Stimulated activated CD4-positive, alpha-beta T cell treated with anti-CD3 and anti-CD28 coated beads, Interleukin-2, amount 100 ng/mL, for 48 hours (primary cell): ENCODE data around the gene SLC39A11.
"Not testable (repeated sequence)": the region's sequence is repeated elsewhere in the genome, so short reads cannot be mapped to it uniquely, and the experiment has no call there.

Source experiments
- DNase-seq, 2 donors: peaks; one replicate each; pipeline ENCODE4 v3.0.0-alpha.2; 2020

Gene SLC39A11

GRCh38 chr17:72726936-72727335 lies 365.6 kb downstream of the SLC39A11 start:
- peak; percentile 5 to 10 for DNase-seq

- DNase-seq: peak; percentile 30 to 47
Observed at GRCh38 chr17:72725433-72726068, 366.9 kb downstream of the SLC39A11 start.

GRCh38 chr17:72724267-72724666 lies 368.2 kb downstream of the SLC39A11 start:
- DNase-seq: no peak

- no peak for DNase-seq
Observed at GRCh38 chr17:72723711-72724110, 368.8 kb downstream of the SLC39A11 start.

- DNase-seq: no peak
Observed at GRCh38 chr17:72720494-72720825, 372.0 kb downstream of the SLC39A11 start.

- DNase-seq: peak; percentile 27 to 34
Observed at GRCh38 chr17:72719578-72720493, 372.7 kb downstream of the SLC39A11 start.

- DNase-seq: no peak
Observed at GRCh38 chr17:72719206-72719577, 373.3 kb downstream of the SLC39A11 start.

- DNase-seq: no peak
Observed at GRCh38 chr17:72717676-72718075, 374.8 kb downstream of the SLC39A11 start.

- no peak for DNase-seq
Observed at GRCh38 chr17:72717276-72717675, 375.2 kb downstream of the SLC39A11 start.

- DNase-seq: no peak
Observed at GRCh38 chr17:72715906-72716572, 376.4 kb downstream of the SLC39A11 start.

GRCh38 chr17:72714357-72714966 lies 378.0 kb downstream of the SLC39A11 start:
- no peak for DNase-seq

GRCh38 chr17:72713701-72714100 lies 378.8 kb downstream of the SLC39A11 start:
- DNase-seq: no peak

- DNase-seq: no peak
Observed at GRCh38 chr17:72711521-72712310, 380.8 kb downstream of the SLC39A11 start.

GRCh38 chr17:72710834-72711233 lies 381.7 kb downstream of the SLC39A11 start:
- no peak for DNase-seq

GRCh38 chr17:72710202-72710601 lies 382.3 kb downstream of the SLC39A11 start:
- DNase-seq: no peak

GRCh38 chr17:72708682-72709081 lies 383.8 kb downstream of the SLC39A11 start:
- DNase-seq: not testable (repeated sequence)

GRCh38 chr17:72707881-72708280 lies 384.6 kb downstream of the SLC39A11 start:
- no peak for DNase-seq

- no peak for DNase-seq
Observed at GRCh38 chr17:72706396-72706981, 386.0 kb downstream of the SLC39A11 start.

GRCh38 chr17:72705905-72706395 lies 386.5 kb downstream of the SLC39A11 start:
- DNase-seq: no peak

- DNase-seq: no peak
Observed at GRCh38 chr17:72702998-72703397, 389.5 kb downstream of the SLC39A11 start.

- DNase-seq: no peak
Observed at GRCh38 chr17:72702136-72702735, 390.3 kb downstream of the SLC39A11 start.
